Measurements from ENCODE around the gene TPRN. TPM values are rescaled to one million over a fixed set of nuclear protein-coding genes. Genes with fewer than 3 reads are reported as not detected.

The TPRN gene
- total and polyA plus RNA-seq, 12 donors, result 10.2 to 31.5 (median 20.4) TPM

DNA sequence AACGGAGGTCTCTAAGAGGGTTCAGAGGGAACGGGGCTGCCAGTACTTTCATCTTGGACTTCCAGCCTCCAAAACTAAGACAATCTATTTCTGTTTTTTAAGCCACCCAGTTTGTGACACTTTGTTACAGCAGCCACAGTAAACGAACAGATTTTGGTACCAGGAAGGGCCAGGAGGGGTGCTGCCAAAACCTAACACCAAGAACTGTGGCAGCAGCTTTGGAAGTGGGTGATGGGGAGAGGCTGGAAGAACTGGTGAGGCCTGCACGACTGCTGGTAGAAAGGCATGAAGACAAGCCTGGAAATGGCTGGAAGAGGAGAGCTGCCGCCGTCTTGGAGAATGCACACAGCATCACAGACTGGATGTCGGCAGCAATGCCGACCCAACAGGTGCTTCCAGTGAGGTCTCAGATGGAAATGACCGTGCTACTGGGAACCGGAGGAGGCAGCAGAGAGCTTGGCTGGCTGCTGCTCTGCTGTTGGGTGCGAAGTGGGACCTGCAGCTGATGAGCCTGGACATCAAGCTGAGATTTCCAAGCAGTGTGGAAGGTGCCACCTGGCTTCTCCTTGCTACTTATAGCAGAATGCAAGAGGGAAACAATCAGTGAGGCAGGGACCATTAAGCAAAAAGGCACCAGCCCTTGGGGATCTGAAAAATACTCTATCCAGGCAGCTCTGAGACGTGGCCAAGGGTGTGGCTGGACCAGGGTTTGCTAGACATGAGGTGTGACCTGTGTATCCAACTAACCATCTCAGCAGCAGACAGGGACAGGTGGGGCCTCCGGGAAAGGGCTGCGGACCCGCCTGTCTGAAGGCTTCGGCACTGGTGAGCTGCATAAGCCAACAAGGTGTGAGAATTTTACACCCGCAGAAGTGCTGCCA is 24.0 kb downstream of the TPRN start:
- peaks cover 4 to 47% (median 23%) of the 10 kb centered on the region in 9 donors for H3K36me3 ChIP-seq
- H3K4me1 ChIP-seq, result peaks cover 0 to 11% (median 0%) of the 10 kb centered on the region in 9 donors
- H3K9me3 ChIP-seq, result no peaks in the 10 kb centered on the region
- DNase-seq, result no peak
- no peak overlapping the region for H3K27ac ChIP-seq
- WGBS, 2 donors, result 57 to 59% methylated on average over 17 of the region's 17 CpGs
- intact Hi-C loops (cut with DNase I), result loop anchor here in 1 of 10 donors (5.0 kb wide), 1 partner anchor 34 kb away; no protein-coding TSS in a partner anchor
- H3K4me3 ChIP-seq, result no peak overlapping the region
- peak in 2 of 8 donors; percentile 25 to 45 for ATAC-seq
- TF ChIP-seq CTCF (IDR thresholded peaks at IDR 0.05), result peak in 8 of 9 donors; percentile 23 to 57 (median 44)
- peaks cover 0 to 36% (median 3%) of the 10 kb centered on the region in 7 donors for H3K27me3 ChIP-seq

GRCh38 chr9:137175345-137175961 is 25.1 kb downstream of the TPRN start:
- peak in 5 of 9 donors; percentile 4 to 23 (median 8) for TF ChIP-seq CTCF (IDR thresholded peaks at IDR 0.05)
- peaks cover 0 to 11% (median 0%) of the 10 kb centered on the region in 9 donors for H3K4me1 ChIP-seq
- no peak overlapping the region for H3K27ac ChIP-seq
- H3K27me3 ChIP-seq, result peaks cover 0 to 46% (median 12%) of the 10 kb centered on the region in 7 donors
- no peaks in the 10 kb centered on the region for H3K9me3 ChIP-seq
- ATAC-seq (peak in 3 of 8 donors; percentile 7 to 35 (median 14)), DNase-seq (no peak)
- peaks cover 2 to 36% (median 13%) of the 10 kb centered on the region in 9 donors for H3K36me3 ChIP-seq
- 40 to 42% methylated on average over 33 of the region's 33 CpGs for WGBS, 2 donors
- intact Hi-C loops (cut with DNase I), result loop anchor here in 1 of 10 donors (5.0 kb wide), 1 partner anchor 33 kb away; no protein-coding TSS in a partner anchor
- no peak overlapping the region for H3K4me3 ChIP-seq

DNA sequence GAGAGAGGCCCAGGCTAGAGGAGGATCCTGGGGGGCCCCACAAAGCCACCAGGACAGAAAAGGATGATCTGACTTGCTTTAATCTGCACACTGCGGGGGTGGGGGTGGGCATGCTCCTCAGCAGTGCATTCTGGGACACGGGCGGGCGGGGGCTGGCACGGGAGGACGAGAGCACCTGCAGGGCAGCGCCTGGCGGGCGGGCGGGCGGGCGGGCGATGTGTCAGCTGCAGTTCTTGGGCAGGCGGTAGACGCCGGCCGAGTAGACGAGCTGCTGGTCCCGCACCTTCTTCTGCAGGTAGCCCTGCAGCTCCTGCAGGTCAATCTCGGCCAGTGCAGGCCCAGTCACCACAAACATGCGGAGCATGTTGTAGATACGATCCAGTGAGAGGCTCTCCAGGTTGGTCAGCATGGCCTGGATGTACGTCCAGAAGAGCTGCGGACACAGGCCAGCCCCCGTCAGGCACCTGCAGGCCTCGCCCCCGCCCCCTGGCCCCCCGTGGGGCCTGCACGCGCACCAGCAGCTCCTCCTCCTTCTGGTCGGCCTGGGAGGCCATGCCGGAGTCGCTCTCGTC is 25.7 kb downstream of the TPRN start:
- Histone ChIP-seq H3K36me3 (peaks cover 0 to 30% (median 7%) of the 10 kb centered on the region in 9 donors), H3K9me3 (no peaks in the 10 kb centered on the region), H3K4me1 (peaks cover 0 to 13% (median 2%) of the 10 kb centered on the region in 9 donors), H3K27me3 (peaks cover 0 to 52% (median 18%) of the 10 kb centered on the region in 7 donors), H3K27ac (no peak overlapping the region), H3K4me3 (no peak overlapping the region)
- no peak for TF ChIP-seq CTCF (IDR thresholded peaks at IDR 0.05)
- intact Hi-C loops (cut with DNase I), result loop anchor here in 2 of 10 donors (5.0 kb wide), 2 partner anchors 33 to 38 kb away; partner anchors contain the start of gene GRIN1 (in 1 of the 2)
- peak in 1 of 8 donors; percentile 8 for ATAC-seq
- 45 to 48% methylated on average over 26 to 34 of the region's 34 CpGs for WGBS, 2 donors
- no peak for DNase-seq

Data from heart right ventricle (tissue), 16 donors.